22Rv1 (cell line): ENCODE results near the gene HAPLN3.
"Not testable (repeated sequence)": the region's sequence is repeated elsewhere in the genome, so short reads cannot be mapped to it uniquely, and the experiment has no call there.

Source experiments
- H3K27ac ChIP-seq: fragments of 450-650 bp; 2 replicates; pipeline ENCODE4 v1.5.1; 2017
- CTCF ChIP-seq: fragments of 450-650 bp; IDR thresholded peaks from 2 replicates; pipeline ENCODE4 v1.5.1; 2017; ENCODE audit warnings: mild to moderate bottlenecking
- ZFX ChIP-seq: fragments of 450-650 bp; IDR thresholded peaks from 2 replicates; pipeline ENCODE4 v1.6.1; 2017; ENCODE audit warnings: antibody characterized with exemption, borderline replicate concordance

HAPLN3 gene

DNA sequence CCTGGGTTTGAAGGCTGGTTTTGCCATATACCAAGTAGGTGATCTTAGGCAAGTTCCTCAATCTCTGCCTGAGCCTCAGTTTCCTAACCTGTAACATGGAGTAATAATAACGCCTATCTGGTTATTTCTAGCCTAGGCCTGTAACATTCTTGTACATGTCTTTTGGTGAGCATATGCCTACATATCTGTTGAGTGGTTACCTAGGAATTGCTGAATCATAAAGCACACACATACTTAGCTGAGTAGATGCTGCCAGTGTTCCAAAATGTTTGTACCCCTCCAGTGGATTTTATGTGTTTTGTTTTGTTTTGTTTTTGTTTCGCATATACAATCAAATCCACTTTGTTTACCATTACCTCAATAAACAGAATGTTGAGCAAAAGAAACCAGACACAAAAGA is 35.2 kb upstream of the HAPLN3 start:
- TF ChIP-seq CTCF (no peak), ZFX (no peak)
- H3K27ac ChIP-seq, result no peak overlapping the region

DNA sequence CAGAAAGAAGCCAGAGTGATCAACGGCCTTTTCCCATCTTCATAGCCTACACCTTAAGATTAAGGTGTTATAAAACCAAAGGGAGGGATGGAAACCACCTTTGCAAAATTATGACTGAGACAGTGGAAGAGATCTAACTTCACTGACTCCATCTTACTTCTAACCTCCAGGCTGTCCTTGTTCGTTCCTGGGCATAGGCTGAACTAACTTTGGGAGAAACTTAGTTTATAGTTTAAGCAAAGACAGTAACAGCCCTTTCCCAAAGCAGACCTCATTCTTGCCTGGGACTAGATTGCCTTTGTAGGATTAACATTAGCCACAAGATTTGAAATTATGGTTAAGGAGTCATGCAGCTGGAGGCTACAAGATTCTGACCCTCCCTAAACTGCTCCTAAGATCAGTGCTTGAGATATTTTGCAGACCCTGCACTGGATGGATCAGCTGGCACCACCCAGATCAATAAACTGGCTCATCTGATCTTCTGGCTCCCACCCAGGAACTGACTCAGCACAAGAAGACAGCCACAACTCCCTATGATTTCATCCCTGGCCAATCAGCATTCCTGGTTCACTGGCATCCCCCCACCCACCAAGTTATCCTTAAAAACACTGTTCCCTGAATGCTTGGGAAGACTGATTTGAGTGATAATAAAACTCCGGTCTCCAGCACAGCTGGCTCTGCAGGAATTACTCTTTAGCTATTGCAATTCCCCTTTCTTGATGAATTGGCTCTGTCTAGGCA is 34.2 kb upstream of the HAPLN3 start:
- H3K27ac ChIP-seq, result not testable (repeated sequence)

DNA sequence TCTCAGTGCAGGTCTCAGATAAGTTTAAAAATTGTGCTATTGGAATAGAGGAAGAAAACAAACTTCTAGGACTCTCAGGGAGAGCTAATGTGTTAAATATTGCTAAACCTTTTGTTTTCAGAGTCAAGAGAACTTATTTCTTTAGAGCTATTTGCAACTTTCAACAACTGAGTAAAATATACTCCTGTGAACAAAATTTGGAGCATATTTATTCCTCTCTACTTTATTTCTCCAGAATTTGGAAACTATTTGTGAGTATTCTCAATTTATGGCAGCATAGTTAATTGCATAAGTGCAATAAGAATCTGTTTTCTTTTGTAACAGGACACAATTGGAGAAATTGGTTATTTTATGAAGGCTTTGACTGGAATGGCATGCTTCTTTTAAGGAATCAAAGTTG is 32.8 kb upstream of the HAPLN3 start:
- not testable (repeated sequence) for H3K27ac ChIP-seq

DNA sequence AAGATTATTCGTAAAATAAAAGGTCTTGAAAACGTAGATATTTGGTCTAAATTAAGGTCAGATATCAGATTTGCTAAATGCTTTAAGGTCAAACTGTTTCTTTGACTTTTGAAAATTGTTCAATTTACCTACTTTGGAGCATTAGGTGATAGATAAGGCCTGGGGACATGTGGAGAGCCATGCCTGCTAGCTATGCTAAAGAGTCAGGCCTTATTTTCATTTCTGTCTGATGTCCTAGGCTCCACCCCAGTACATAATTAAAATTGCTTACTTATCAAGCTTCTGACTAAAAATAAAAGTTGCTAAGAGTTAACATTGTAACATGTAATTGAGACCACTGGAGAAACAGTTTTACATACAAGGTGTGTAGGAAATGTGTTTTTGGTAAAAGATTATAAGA is 30.3 kb upstream of the HAPLN3 start:
- not testable (repeated sequence) for H3K27ac ChIP-seq

DNA sequence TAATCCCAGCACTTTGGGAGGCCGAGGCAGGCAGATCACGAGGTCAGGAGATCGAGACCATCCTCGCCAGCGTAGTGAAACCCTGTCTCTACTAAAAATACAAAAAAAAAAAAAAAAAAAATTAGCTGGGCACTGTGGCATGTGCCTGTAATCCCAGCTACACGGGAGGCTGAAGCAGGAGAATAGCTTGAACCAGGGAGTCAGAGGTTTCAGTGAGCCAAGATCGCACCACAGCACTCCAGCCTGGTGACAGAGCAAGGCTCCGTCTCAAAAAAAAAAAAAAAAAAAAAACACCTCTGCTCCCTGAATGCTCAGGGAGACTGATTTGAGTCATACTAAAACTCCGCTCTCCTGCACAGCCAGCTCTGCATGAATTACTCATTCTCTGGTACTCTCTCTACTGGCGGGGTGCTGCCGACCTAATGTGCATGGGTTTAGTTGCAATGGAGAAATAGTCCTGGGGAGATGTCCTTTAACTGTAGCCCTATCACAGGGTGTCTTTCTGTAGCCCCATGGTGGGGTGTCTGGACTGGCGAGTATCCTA is 25.6 kb upstream of the HAPLN3 start:
- not testable (repeated sequence) for H3K27ac ChIP-seq

DNA sequence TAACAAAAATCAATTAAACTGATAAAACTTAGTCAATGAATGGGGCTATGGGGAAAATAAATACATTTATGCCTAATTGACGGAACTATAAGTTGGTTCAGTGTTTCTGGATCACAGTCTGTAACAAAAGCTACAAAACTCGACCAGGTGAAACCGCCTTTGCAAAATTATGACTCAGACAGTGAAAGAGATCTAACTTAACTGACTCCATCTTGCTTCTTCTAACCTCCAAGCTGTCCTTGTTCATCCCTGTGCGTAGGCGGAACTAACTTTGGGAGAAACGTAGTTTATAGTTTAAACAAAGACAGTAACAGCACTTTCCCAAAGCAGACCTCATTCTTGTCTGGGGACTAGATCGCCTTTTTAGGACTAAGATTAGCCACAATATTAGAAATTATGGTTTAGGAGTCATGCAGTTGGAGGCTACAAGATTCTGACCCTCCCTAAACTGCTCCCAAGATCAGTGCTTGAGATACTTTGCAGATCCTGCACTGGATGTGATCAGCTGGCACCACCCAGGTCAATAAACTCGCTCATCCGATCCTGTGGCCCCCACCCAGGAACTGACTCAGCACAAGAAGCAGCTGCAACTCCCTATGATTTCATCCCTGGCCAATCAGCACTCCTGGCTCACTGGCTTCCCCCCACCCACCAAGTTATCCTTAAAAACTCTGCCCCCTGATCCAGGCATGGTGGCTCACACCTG is 25.0 kb upstream of the HAPLN3 start:
- TF ChIP-seq ZFX (no peak), CTCF (no peak)

GRCh38 chr15:88918738-88919137 is 23.4 kb upstream of the HAPLN3 start:
- TF ChIP-seq ZFX (no peak), CTCF (no peak)
- no peak overlapping the region for H3K27ac ChIP-seq

More for the DNA sequence above, 25.0 kb upstream of the HAPLN3 start:
- H3K27ac ChIP-seq, result no peak overlapping the region

GRCh38 chr15:88917760-88918159 is 22.4 kb upstream of the HAPLN3 start:
- no peak for TF ChIP-seq ZFX
- no peak for TF ChIP-seq CTCF
- no peak overlapping the region for H3K27ac ChIP-seq

DNA sequence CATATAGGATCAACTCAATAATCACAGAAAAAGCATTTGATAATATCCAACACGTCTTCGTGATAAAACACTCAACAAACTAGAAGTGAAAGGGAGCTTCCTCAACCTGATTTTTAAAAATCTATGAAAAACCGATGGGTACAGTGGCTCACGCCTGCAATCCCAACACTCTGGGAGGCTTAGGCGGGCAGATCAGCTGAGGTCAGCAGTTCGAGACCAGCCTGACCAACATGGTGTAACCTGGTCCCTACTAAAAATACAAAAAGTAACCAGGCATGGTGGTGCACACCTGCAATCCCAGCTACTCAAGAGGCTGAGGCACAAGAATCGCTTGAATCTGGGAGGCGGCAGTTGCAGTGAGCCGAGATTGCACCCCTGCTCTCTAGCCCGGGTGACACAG is 20.0 kb upstream of the HAPLN3 start:
- TF ChIP-seq CTCF (no peak), ZFX (no peak)
- H3K27ac ChIP-seq, result no peak overlapping the region
